Ishikawa (cell line): ENCODE measurements around the gene PRSS22.

ENCODE experiments used
- CEBPB ChIP-seq: IDR thresholded peaks from 2 replicates; pipeline ENCODE4 v1.6.1; 2012
- CREB1 ChIP-seq: IDR thresholded peaks from 2 replicates; pipeline ENCODE4 v1.6.1; 2012; ENCODE audit warnings: low read depth
- EGR1 ChIP-seq: IDR thresholded peaks from 2 replicates; pipeline ENCODE4 v1.6.1; 2012
- EP300 ChIP-seq: IDR thresholded peaks from 2 replicates; pipeline ENCODE4 v1.6.1; 2012; ENCODE audit warnings: borderline replicate concordance
- FOXM1 ChIP-seq: IDR thresholded peaks from 2 replicates; pipeline ENCODE4 v1.6.1; 2012; ENCODE audit warnings: low read depth, borderline replicate concordance
- MAX ChIP-seq: IDR thresholded peaks from 2 replicates; pipeline ENCODE4 v1.6.1; 2012
- NFIC ChIP-seq: IDR thresholded peaks from 2 replicates; pipeline ENCODE4 v1.6.1; 2012
- RAD21 ChIP-seq: IDR thresholded peaks from 2 replicates; pipeline ENCODE4 v1.6.1; 2012; ENCODE audit warnings: low read depth
- REST ChIP-seq: IDR thresholded peaks from 2 replicates; pipeline ENCODE4 v1.6.1; 2012; ENCODE audit warnings: low read depth, mild to moderate bottlenecking
- TAF1 ChIP-seq: IDR thresholded peaks from 2 replicates; pipeline ENCODE4 v1.6.1; 2012; ENCODE audit warnings: low read depth, mild to moderate bottlenecking
- TCF12 ChIP-seq: IDR thresholded peaks from 2 replicates; pipeline ENCODE4 v1.6.1; 2012; ENCODE audit warnings: low read depth
- TEAD4 ChIP-seq: IDR thresholded peaks from 2 replicates; pipeline ENCODE4 v1.6.1; 2012
- USF1 ChIP-seq: IDR thresholded peaks from 2 replicates; pipeline ENCODE4 v1.6.1; 2012
- YY1 ChIP-seq: IDR thresholded peaks from 2 replicates; pipeline ENCODE4 v1.6.1; 2012; ENCODE audit warnings: low read depth
- ZBTB7A ChIP-seq: IDR thresholded peaks from 2 replicates; pipeline ENCODE4 v1.6.1; 2012; ENCODE audit warnings: low read depth

PRSS22 gene

GRCh38 chr16:2834968-2835367, 23.0 kb downstream of the PRSS22 start:
- TF ChIP-seq FOXM1: no peak
- no peak for TF ChIP-seq CEBPB
- no peak for TF ChIP-seq USF1
- no peak for TF ChIP-seq MAX
- TF ChIP-seq TCF12: no peak
- no peak for TF ChIP-seq TAF1
- no peak for TF ChIP-seq NFIC
- no peak for TF ChIP-seq REST
- TF ChIP-seq EP300: no peak
- TF ChIP-seq ZBTB7A: no peak

GRCh38 chr16:2833776-2834175, 24.2 kb downstream of the PRSS22 start:
- TF ChIP-seq FOXM1 (no peak), ZBTB7A (no peak), YY1 (no peak), EP300 (no peak), TEAD4 (no peak), TCF12 (no peak), CREB1 (no peak), REST (no peak), CEBPB (no peak), MAX (no peak), EGR1 (no peak), USF1 (no peak), TAF1 (no peak)

- TF ChIP-seq ZBTB7A (no peak), CEBPB (no peak), TAF1 (no peak), CREB1 (no peak), RAD21 (no peak), FOXM1 (no peak), EP300 (no peak), MAX (no peak), EGR1 (no peak), NFIC (no peak), TCF12 (no peak), YY1 (no peak), TEAD4 (no peak)
These were observed 26.8 kb downstream of the PRSS22 start for GRCh38 chr16:2831203-2831602.

- TF ChIP-seq ZBTB7A (no peak), CEBPB (no peak), TEAD4 (no peak), REST (no peak), CREB1 (no peak), TCF12 (no peak), RAD21 (no peak), EP300 (no peak), NFIC (no peak), FOXM1 (no peak), USF1 (no peak), YY1 (no peak)
These were observed 27.6 kb downstream of the PRSS22 start for GRCh38 chr16:2830355-2830695.
